HG03378 (cell line): ENCODE measurements around the gene DAB2.

Experiments
- ATAC-seq: cut with Tn5 transposase; IDR thresholded peaks from one replicate; pipeline ENCODE4 v1.9.1; 2021; ENCODE audit warnings: mild to moderate bottlenecking, moderate library complexity; ENCODE audit not compliant: unreplicated experiment

Gene DAB2

DNA sequence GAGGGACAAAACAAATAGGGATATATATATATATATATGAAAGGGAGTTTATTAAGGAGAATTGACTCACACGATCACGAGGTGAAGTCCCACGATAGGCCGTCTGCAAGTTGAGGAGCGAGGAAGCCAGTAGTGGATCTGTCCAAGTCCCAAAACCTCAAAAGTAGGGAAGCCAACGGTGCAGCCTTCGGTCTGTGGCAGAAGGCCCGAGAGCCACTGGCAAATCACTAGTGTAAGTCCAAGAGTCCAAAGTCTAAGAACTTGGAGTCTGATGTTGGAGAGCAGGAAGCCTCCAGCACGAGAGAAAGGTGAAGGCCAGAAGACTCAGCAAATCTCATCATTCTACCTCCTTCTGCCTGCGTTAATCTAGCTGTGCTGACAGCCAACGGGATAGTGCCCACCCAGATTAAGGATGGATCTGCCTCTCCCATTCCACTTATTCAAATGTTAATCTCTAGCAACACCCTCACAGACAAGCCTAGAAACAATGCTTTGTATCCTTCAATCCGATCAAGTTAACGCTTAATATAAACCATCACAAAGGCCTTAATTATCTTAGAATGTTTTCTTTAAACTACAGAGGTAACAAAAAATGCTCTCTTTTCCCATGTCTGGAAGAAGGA lies 23.8 kb upstream of the DAB2 start:
- no peak for ATAC-seq

DNA sequence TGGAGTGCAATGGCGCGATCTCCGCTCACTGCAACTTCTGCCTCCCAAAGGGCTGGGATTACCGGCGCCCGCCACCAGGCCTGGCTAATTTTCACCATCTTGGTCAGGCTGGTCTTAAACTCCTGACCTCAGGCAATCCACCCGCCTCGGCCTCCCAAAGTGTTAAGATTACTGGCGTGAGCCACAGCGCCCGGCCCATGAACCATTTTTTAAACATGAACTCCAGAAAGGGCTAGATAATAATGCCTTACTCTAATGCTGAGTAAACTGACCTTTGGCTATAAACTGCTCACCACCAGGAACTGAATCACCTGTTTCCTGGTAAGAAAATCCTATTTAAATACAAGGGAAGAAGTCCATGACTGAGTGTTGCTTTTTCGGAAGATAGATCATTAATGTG lies 23.2 kb upstream of the DAB2 start:
- no peak for ATAC-seq

DNA sequence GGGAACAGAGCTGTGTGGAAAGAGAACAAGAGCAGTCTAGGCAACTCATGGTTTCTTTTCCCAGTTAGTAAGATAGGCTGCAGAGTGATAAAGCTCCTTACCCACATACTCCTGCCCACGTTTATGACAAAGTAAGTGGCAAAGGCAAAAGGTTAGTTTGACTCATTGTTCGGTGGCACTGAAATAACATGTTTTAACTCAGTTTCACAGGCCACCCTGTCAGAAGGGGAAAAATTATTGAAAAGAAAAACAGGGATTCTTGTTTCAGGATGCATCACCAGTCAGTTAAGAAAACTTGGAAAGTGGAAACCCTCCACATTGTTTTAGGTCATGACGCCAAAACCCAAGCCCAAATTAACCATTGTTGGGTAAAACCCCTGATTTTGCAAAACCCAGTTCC lies 22.3 kb upstream of the DAB2 start:
- ATAC-seq: no peak

DNA sequence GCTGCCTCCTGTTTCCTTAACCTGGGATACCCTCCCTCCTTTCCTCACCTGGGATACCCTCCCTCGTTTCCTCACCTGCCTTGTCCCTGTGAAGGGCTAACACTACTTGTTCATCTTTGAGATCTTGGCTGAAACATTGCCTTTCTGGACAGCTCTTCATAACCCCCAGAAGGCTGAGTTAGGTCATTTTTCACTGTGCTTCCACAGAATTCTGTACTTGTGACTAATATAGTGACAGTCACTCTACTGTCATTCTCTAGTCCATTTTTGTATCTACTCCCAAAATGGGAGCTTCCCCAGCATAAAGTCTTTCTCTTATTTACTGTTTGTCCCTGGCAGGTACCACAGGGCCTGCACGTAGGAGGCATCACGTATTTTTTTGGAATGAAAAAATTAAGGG lies 21.5 kb upstream of the DAB2 start:
- no peak for ATAC-seq

DNA sequence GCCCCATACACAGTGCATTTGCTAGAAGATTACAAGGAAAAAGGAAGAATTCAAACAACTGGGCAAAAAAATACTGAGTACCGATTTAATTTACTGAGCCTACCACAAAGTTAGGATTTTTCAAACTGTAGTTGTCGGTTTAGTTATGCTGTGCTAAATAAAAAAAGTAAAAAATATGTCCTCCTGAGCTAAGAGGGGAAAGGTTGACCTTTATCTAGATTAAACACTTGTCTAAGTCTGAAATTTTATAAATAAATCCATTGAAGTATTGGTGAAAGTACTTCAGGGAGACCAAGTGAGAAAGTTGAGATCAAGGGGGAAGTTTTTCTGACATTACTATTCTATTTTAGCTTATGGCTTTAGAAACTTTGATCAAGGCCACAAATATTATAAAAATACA lies 19.1 kb upstream of the DAB2 start:
- ATAC-seq: no peak

DNA sequence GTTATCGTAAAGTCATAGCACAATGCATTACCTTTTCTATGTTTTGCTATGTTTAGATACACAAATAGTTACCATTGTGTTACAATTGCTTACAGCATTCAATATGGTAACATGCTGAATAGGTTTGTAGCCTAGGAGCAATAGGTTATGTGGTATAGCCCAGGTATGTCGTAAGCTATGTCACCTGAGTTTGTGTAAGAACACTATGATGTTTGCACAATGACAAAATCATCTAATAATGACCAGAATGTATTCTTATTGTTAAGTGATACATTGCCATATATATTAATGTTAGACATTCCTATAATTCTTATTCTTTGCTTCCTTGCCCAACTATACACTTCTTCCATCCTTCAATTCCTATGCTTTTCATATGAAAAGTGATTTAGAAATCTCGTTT lies 18.2 kb upstream of the DAB2 start:
- no peak for ATAC-seq

DNA sequence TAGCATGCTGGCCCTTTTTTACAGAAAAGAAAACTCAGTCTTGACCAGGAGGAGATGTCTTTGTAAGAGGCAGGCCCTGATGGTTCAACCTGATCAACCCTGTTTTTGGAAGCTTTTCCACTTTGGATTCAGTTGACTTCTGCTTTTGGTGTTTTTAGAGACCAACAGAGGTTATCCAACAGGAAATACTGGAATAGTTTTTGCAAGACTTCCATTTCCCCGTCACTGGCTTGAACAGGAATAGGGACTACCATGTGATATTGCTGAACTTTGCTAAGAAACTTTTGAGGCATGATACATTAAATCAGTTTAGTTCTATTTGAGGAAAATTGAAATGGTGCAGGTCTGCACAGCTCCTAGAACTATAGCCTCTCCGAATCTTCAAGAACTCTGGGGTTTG lies 17.1 kb upstream of the DAB2 start:
- ATAC-seq: no peak

DNA sequence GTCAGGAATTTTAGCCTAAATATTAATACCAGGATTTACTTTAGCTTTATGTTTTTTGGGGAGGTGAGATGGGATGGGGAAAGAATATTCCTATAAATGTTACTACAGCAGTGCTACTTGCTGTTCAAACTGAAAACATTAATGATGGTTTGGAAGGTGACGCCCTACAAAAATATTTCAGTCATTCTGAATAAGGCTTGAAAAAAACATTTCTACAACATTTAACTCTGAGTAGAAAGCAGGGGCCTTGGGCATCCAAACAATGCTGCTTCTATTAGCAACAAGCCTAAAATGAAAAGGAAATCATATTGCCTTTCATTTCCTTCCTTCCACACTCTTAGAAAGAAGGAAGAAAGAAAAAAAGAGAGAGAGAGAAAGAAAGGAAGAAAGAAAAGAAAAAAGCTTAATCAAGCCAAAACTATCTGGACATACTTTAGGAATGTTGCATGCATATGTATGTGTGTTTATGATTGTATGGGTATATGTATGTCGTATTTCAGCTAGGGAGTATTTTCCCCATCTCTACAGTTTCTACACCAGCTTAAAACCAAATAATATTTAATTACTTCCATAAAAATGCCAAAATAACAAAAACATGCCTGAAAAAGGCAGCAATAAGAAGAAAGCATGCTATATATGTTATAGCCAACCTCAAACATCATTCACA lies 16.3 kb upstream of the DAB2 start:
- no peak for ATAC-seq

DNA sequence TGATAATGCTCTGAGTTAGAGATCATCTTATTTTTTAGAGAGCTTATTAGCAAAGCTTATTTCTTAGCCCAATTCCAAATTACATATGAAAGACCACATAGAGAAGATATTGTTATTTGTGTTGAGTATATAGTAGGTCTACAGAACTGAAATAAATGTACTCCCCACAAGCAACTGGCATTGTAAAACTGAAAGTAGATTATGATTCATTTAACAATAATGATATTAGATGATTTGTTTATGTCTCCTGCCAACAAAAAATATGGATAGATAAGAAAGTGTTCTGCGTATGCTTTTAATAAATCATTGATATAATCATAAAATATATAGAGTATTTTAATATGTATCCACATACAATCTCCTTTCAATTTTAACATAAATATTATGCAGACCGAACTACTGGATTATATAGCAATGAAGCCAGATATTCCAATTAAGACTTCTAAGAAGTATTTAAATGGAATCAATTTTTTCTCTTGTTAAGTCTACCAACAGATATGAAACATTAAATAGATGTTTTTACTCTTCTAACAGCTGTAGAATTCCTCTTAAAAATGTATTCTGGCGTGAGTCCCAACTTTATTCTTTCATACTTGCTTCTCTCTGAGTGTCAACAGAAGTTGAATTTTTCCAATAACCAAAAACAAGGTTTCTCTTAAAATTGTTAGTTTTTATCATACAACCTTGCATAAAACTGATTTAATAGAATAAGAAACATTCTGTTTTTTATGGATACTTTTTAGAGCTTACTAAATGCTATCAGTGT lies 15.6 kb upstream of the DAB2 start:
- ATAC-seq: no peak

DNA sequence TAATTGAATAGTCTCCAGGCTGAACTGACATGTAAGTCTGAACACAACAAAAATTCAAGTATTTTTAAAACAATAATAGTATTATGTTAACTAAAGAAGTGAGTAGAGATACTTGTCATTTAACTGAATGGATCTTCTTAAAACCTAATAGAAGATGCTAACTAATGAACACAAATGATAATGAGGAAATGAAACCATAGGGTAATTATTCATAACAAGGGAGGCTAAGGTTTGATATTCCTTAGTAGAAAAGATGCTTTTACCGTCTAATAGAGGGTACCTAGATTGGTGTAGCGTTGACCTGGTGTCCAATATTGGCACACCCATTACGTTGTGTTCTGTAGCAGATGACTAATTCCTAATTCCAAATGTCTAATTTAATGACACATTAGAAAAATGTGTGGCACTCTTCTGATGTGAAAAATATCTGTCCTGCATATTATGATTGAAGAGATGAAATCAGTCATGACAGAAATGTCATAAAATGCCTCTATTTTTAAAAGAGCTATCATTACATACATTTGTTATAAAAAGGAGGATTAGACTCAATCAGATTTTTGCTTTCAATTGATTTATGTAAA lies 14.9 kb upstream of the DAB2 start:
- no peak for ATAC-seq

DNA sequence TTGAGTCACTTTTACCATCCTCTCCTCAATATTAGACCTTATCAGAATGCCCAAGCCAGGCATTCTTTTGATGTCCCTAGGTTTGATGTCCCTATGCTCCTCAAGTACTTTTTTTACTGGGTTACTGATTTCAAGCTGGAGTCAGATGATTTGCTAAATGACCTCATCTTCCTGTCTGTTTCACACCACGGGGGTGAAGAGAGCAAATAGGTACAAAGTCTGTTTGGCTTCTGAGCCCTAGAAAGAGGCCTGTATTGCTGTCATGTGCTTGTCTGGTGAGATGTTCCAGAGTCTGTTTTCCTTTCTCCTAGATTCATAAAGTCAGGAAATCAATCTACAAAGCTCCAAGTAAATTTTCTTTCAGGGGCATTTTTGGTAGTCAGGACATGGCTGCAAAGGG lies 12.7 kb upstream of the DAB2 start:
- no peak for ATAC-seq

DNA sequence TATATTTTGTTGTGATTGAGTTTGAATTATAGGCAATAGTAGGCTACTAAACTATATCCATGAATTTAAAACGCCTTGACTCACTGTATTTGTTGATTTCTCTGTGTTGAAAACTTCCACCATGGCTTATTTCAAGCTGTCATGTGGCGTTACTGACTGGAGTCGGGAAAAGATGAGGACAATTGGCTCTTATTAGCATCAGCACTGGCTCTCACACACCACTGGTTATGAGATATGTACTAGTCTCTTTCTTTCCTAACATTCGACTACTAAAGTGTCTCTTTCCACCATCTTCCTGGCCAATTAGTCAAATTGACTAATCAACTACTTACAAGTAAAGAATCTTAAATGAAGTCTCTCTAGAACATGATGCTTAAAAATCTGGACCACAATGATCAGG lies 9.1 kb upstream of the DAB2 start:
- no peak for ATAC-seq

DNA sequence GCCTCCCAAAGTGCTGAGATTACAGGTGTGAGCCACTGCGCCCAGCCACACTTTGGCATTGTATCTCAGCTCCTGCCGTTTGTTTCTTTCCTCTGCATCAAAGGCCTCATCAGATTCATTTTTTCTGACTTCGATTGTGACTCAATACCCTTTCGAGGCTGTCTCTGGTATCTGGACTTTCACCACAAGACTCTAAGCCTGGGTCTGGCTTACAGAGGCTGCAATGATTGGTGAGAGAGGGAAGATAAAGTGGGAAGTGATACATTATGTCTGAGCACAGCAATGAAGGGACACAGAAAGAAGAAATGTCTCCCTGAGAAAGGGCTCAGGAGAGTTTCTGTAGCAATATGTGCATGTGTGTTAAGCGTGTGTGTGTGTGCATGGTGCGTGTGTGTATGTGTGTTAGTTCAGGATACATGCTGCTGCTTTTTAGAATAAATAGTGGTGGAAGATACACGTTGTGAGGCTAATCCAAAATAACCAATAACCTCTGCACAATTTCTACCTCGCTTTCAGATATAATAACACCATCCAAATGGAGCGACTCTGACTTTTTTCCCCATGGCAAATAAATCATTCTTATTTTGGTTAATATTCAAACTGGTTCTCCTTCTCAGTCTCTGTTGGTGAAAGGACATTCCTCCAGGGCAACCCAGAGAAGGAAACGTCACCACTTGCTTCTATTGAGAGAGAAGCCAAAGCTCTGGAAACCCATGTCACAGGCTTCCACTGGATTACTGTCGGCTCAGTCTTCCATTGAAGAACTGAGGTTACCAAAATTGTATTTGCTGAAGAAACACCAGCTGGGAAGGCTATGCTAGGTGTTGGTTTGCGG lies 8.1 kb upstream of the DAB2 start:
- no peak for ATAC-seq

DNA sequence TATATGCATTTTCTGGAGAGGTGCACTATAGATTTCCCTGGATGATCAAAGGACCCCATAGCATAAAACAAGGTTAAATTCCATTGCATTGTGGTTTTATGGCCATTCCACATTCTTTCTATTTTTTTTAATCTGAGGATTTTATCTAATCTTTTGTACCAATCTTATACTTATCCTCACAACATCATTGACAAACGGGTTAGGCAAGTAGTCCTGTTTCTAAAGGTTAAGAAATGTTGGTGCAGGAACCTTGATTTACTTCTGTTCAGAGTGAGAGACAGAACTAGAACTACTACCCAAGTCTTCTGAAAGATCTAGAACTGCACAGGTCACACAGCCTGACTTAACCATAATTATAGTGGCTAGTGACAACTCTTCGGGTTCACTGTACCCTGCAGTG lies 5.7 kb upstream of the DAB2 start:
- no peak for ATAC-seq

DNA sequence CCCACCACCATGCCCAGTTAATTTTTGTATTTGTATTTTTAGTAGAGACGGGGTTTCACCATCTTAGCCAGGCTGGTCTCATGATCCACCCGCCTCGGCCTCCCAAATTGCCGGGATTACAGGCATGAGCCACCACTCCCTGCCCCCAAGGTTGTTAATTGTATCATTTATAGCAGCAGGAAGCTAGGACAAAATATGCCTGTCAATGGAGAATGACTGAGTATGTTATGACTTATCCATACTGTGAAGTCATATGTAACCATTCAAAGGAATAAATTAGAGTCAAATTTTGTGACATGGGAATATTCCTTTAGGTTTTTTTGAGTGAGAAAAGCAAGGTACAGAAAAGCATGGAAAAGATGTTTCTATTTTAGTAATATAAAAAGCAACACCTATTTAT lies 3.9 kb upstream of the DAB2 start:
- ATAC-seq: no peak

DNA sequence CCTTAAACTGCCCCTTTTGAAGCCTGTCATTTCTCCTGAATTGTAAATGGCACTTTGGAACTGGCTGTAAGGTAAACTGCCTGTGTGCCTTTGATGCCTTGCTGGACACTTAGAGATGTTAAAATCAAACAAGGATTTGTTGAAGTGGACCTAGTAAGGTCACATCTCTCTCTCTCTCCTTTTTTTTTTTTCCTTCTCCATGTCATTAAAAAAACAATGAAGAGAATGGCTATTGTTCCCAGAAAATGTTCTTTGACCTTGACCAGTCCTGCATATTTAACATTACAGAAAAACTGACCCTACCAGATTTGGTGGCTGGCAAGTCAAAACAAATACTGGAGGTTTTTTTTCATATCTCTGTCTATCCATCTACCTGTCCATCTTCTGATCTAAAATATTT lies 2.9 kb upstream of the DAB2 start:
- no peak for ATAC-seq

DNA sequence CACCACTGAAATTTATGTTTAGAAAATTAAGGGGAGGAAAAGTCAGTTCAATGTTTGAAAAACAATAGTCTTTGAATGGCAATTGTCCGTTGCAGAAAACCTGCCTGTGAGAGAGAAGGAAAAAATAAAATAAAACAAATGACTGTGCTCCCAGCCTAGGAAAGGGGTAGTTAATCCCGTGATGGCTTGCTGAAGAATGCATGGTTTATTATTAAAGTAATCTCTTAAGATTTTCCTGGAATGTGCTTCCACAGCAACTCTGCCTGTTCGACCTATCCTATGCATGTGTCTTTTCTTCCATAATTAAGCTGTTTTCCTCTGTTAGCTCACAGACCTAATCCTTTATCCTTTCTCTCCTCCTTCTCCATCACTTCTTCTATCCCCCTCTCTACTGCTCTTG lies 2.4 kb upstream of the DAB2 start:
- ATAC-seq: no peak

DNA sequence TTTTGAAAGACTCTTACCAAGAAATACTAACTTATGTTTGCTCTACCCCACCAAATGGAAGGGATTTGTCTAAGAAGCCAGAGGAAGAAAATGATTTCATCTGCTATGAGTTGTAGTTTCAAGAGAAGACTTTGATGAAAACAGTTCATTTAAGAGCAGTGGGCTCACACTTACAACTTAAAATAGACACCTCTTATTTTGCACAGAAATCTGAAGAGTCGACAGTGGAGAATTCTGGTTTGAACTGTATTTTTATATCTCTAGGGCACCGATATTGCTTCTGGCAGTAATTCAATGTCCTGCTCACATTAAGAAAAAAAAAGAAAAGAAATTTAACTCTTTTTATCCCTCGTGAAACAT lies 1.9 kb upstream of the DAB2 start:
- ATAC-seq: no peak

DNA sequence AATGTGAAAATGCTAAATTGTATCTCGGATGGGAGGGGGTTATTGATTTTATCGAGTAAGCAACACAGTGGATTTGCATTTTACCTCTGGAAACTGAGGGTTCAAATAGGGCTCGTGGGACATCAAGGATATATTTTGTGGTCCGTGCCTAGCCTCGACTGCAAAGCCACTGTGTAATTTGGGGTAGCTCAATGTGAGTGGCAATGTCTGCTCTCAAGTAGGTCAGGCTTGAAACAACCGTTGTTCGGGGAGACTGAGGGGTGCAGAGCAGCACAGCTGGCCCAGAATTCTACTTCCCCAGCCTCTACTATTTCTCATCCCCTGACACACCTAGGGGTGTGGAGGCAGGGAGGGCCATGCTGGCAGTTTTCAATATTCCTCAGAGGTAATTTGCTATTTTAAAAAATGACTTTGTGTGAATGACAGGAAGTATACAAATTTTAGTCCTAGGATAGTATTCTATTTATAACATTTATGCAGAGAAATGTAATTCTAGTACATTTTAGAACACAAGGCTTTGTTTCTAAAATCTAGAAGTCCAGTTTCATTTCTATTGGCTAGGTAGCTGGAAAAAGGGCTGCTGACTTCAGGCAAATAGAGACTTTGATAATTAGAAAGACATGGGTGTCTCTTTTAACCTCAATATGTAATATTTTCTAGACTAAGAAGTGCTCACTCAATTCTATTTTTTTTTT lies 1.4 kb upstream of the DAB2 start:
- ATAC-seq: no peak

DNA sequence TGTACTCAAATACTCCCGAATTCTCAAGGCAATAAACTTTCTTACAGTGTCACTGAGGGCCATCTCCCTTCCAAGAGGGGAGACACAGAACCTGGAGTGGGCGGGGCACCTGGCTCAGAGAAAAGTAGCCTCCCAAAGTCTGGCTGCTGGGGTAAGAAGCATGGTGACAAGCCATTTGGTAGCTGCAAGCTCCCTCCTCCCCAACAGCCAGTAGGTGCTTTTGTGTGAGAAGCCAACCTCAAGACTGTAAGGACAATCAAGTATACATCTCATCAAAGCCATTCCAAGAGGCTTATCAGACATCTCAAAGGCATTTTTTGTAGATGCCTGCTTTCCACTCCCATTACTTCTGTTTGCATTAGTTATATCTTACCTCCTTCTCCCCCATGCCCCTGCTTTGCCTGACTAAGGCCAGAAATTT lies 1.4 kb downstream of the DAB2 start:
- no peak for ATAC-seq
